HG03175 (cell line): Measurements from ENCODE around the gene AOX1.
"Not testable (repeated sequence)": the region's sequence is repeated elsewhere in the genome, so short reads cannot be mapped to it uniquely, and the experiment has no call there.

Experiments
- ATAC-seq: cut with Tn5 transposase; IDR thresholded peaks from one replicate; pipeline ENCODE4 v1.9.1; 2021; ENCODE audit warnings: mild to moderate bottlenecking, moderate library complexity; ENCODE audit not compliant: unreplicated experiment

Gene AOX1

GRCh38 chr2:200600549-200601225 lies 14.9 kb downstream of the AOX1 start:
- ATAC-seq, result no peak

GRCh38 chr2:200602584-200602983 lies 16.8 kb downstream of the AOX1 start:
- ATAC-seq, result no peak

- ATAC-seq, result no peak
Observed at GRCh38 chr2:200603972-200604371, 18.2 kb downstream of the AOX1 start.

- ATAC-seq, result no peak
Observed at GRCh38 chr2:200604571-200605255, 18.9 kb downstream of the AOX1 start.

- ATAC-seq, result no peak
Observed at GRCh38 chr2:200608341-200609027, 22.7 kb downstream of the AOX1 start.

GRCh38 chr2:200609028-200609614 lies 23.3 kb downstream of the AOX1 start:
- no peak for ATAC-seq

GRCh38 chr2:200610217-200610616 lies 24.4 kb downstream of the AOX1 start:
- ATAC-seq, result not testable (repeated sequence)

- no peak for ATAC-seq
Observed at GRCh38 chr2:200613692-200614091, 27.9 kb downstream of the AOX1 start.

GRCh38 chr2:200614249-200614648 lies 28.4 kb downstream of the AOX1 start:
- no peak for ATAC-seq

GRCh38 chr2:200615247-200615646 lies 29.4 kb downstream of the AOX1 start:
- no peak for ATAC-seq

- ATAC-seq, result no peak
Observed at GRCh38 chr2:200616193-200616592, 30.4 kb downstream of the AOX1 start.

- ATAC-seq, result no peak
Observed at GRCh38 chr2:200616656-200617055, 30.8 kb downstream of the AOX1 start.

- no peak for ATAC-seq
Observed at GRCh38 chr2:200617156-200618053, 31.6 kb downstream of the AOX1 start.

GRCh38 chr2:200618054-200618419 lies 32.2 kb downstream of the AOX1 start:
- ATAC-seq, result no peak

- no peak for ATAC-seq
Observed at GRCh38 chr2:200618590-200619021, 32.8 kb downstream of the AOX1 start.

GRCh38 chr2:200619279-200619678 lies 33.5 kb downstream of the AOX1 start:
- ATAC-seq, result no peak

- no peak for ATAC-seq
Observed at GRCh38 chr2:200620606-200621390, 35.0 kb downstream of the AOX1 start.

- no peak for ATAC-seq
Observed at GRCh38 chr2:200622106-200622505, 36.3 kb downstream of the AOX1 start.

- ATAC-seq, result no peak
Observed at GRCh38 chr2:200624026-200624425, 38.2 kb downstream of the AOX1 start.

GRCh38 chr2:200624658-200625057 lies 38.8 kb downstream of the AOX1 start:
- ATAC-seq, result no peak
